Measurements from ENCODE around the gene SDC4. TPM values are rescaled to one million over a fixed set of nuclear protein-coding genes. Genes with fewer than 3 reads are reported as not detected.

Gene SDC4
- total RNA-seq, 4 donors from 2014 or later: 50.4 to 168 (median 97.8) TPM

DNA sequence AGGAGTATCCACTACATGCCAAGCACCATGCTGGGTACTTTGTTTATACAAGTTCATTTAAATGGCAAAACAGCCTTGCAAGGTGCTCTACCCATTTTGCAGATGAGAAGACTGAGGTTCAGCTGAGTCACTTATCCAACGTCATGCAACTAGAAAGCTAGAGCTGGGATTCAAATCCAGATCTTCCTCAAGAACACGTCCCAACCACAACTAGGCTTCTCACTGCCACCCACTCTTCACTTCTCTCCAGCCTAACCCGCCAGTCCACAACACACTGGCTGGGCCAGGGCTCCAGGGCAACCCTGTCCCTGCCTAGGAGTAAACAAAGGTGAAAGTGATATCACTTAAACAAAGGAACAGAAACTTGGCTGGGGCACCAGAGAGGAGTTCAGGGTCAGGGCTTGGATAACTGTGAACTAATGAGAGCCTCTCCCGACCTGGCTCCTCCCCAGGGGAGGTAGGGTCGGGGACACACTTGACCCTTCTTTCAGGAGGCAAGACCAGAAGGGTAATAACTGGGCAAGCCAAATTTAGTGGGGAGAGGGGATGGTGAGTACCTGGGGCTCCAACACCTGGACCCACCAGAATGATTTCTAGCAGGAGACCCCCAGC lies 7.9 kb downstream of the SDC4 start:
- Histone ChIP-seq H3K9me3 (no peaks in the 10 kb centered on the region), H3K36me3 (peaks cover 2 to 6% of the 10 kb centered on the region in 2 donors), H3K27ac (peak overlapping the region; percentile 90 to 100 (median 98)), H3K4me1 (peaks cover 87 to 90% of the 10 kb centered on the region in 2 donors), H3K4me3 (peak overlapping the region; percentile 15 to 97 (median 56)), H3K27me3 (no peaks in the 10 kb centered on the region)
- DNase-seq: peak in 1 of 2 donors; percentile 77
- in situ Hi-C loops (cut with MboI; ENCODE audit: low sequenced_read_pairs in 4 of 4): loop anchor here in 2 of 4 donors (25.0 kb wide), 2 partner anchors 1128 to 1153 kb away; partner anchors contain the start of genes JPH2 (in 1 of the 2) and OSER1 (in 1 of the 2)
- intact Hi-C loops (cut with DNase I; ENCODE audit: low total_unique reads): loop anchor here (2.0 kb wide), 1 partner anchor 16 kb away; no protein-coding TSS in a partner anchor
- peak in 1 of 2 donors; percentile 7 for ATAC-seq
- TF ChIP-seq CTCF (IDR thresholded peaks at IDR 0.05 in 4 of 5, conservative IDR thresholded peaks at IDR 0.05 in 1 of 5) (no peak), POLR2A (IDR thresholded peaks at IDR 0.05) (peak in 1 of 2 donors; percentile 6)

- no peaks in the 10 kb centered on the region for H3K27me3 ChIP-seq
- H3K4me3 ChIP-seq: peak overlapping the region in 3 of 4 donors; percentile 13 to 96 (median 15)
- intact Hi-C loops (cut with DNase I; ENCODE audit: low total_unique reads) (loop anchor here (2.0 to 5.0 kb wide), 3 partner anchors 15 to 1157 kb away; partner anchors contain the start of gene PKIG), in situ Hi-C loops (cut with MboI; ENCODE audit: low sequenced_read_pairs in 4 of 4) (loop anchor here in 2 of 4 donors (25.0 kb wide), 2 partner anchors 1127 to 1152 kb away; partner anchors contain the start of genes JPH2 (in 1 of the 2) and OSER1 (in 1 of the 2))
- ATAC-seq (no peak), DNase-seq (no peak)
- H3K27ac ChIP-seq: peak overlapping the region; percentile 90 to 100 (median 98)
- no peak for TF ChIP-seq CTCF (IDR thresholded peaks at IDR 0.05 in 4 of 5, conservative IDR thresholded peaks at IDR 0.05 in 1 of 5)
- TF ChIP-seq POLR2A (IDR thresholded peaks at IDR 0.05): peak in 1 of 2 donors; percentile 1
- H3K9me3 ChIP-seq: no peaks in the 10 kb centered on the region
- H3K4me1 ChIP-seq: peaks cover 81 to 84% of the 10 kb centered on the region in 2 donors
- H3K36me3 ChIP-seq: peaks cover 2 to 12% of the 10 kb centered on the region in 2 donors
These were observed 8.4 kb downstream of the SDC4 start for GRCh38 chr20:45339799-45340198.

DNA sequence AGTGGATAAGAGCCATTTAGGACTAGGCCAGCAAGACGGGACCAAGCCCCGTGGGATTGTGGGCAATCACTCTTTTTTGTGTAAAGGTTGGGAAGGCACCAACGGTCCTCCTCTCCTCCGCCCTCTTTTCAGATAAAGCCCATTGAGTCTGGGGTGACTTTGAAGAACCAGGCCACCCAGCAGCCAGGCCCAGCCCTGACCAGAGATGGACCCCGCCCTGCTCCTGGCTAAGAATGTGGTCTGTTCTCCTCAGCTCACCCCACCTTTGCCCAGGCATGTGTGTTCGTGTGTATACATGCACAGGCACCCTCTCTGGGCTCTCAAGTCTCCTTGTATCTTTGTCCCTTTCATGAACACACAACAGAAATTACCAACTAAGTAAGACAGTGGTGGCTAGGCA lies 9.1 kb downstream of the SDC4 start:
- H3K4me1 ChIP-seq: peaks cover 77% of the 10 kb centered on the region in 2 donors
- H3K27me3 ChIP-seq: no peaks in the 10 kb centered on the region
- in situ Hi-C loops (cut with MboI; ENCODE audit: low sequenced_read_pairs in 4 of 4) (loop anchor here in 2 of 4 donors (25.0 kb wide), 2 partner anchors 1127 to 1152 kb away; partner anchors contain the start of genes JPH2 (in 1 of the 2) and OSER1 (in 1 of the 2)), intact Hi-C loops (cut with DNase I; ENCODE audit: low total_unique reads) (loop anchor here (5.0 kb wide), 2 partner anchors 757 to 1157 kb away; partner anchors contain the start of gene PKIG)
- ATAC-seq (no peak), DNase-seq (peak in 1 of 2 donors; percentile 25)
- no peaks in the 10 kb centered on the region for H3K9me3 ChIP-seq
- peak overlapping the region; percentile 90 to 100 (median 98) for H3K27ac ChIP-seq
- peak overlapping the region in 1 of 4 donors; percentile 11 for H3K4me3 ChIP-seq
- H3K36me3 ChIP-seq: peaks cover 2 to 19% of the 10 kb centered on the region in 2 donors
- peak in 1 of 2 donors; percentile 3 for TF ChIP-seq POLR2A (IDR thresholded peaks at IDR 0.05)
- no peak for TF ChIP-seq CTCF (IDR thresholded peaks at IDR 0.05 in 4 of 5, conservative IDR thresholded peaks at IDR 0.05 in 1 of 5)

- Histone ChIP-seq H3K9me3 (no peaks in the 10 kb centered on the region), H3K4me1 (peaks cover 70 to 71% of the 10 kb centered on the region in 2 donors), H3K36me3 (peaks cover 2 to 26% of the 10 kb centered on the region in 2 donors), H3K27me3 (no peaks in the 10 kb centered on the region), H3K4me3 (peak overlapping the region in 2 of 4 donors; percentile 28 to 39), H3K27ac (peak overlapping the region; percentile 90 to 100 (median 98))
- ATAC-seq: no peak
- DNase-seq: peak in 1 of 2 donors; percentile 20
- intact Hi-C loops (cut with DNase I; ENCODE audit: low total_unique reads) (loop anchor here (5.0 kb wide), 2 partner anchors 756 to 1156 kb away; partner anchors contain the start of gene PKIG), in situ Hi-C loops (cut with MboI; ENCODE audit: low sequenced_read_pairs in 4 of 4) (loop anchor here in 2 of 4 donors (25.0 kb wide), 2 partner anchors 1126 to 1151 kb away; partner anchors contain the start of genes JPH2 (in 1 of the 2) and OSER1 (in 1 of the 2))
- TF ChIP-seq POLR2A (IDR thresholded peaks at IDR 0.05) (peak in 1 of 2 donors; percentile 3), CTCF (IDR thresholded peaks at IDR 0.05 in 4 of 5, conservative IDR thresholded peaks at IDR 0.05 in 1 of 5) (no peak)
These were observed 9.8 kb downstream of the SDC4 start for GRCh38 chr20:45338121-45339030.
